Measurements from ENCODE around the gene CADM2.

- no peak for TF ChIP-seq POLR2A (IDR thresholded peaks at IDR 0.05)
- TF ChIP-seq EP300 (IDR thresholded peaks at IDR 0.05): no peak
Observed at GRCh38 chr3:84980011-84980410, 21.2 kb downstream of the CADM2 start.
